BJ (cell line): Measurements from ENCODE around the gene SYNDIG1L. TPM values are rescaled to one million over a fixed set of nuclear protein-coding genes. Genes with fewer than 3 reads are reported as not detected.

ENCODE experiments used
- CTCF ChIA-PET: fragments of 350-600 bp; formaldehyde crosslinking; extraction: SDS; loops from one replicate; lab custom pipeline; 2021; ENCODE audit warnings: antibody characterized with exemption, inconsistent platforms; lab: Yijun Ruan, JAX
- POLR2A ChIA-PET: fragments of 300-600 bp; sonication (Branson Sonifier 250); formaldehyde crosslinking; extraction: SDS; loops from one replicate; lab custom pipeline; 2021; ENCODE audit warnings: antibody characterized with exemption; lab: Charles Lee
- DNase-seq: peaks from one replicate; pipeline ENCODE4 v3.0.0-alpha.2; 2011; ENCODE audit warnings: low read depth
- H3K27me3 ChIP-seq: 2 replicates; pipeline ENCODE4 v1.6.0; 2011; ENCODE audit warnings: low read length; ENCODE audit not compliant: control insufficient read depth, insufficient read depth
- H3K36me3 ChIP-seq: 2 replicates; pipeline ENCODE4 v1.5.1; 2011; ENCODE audit warnings: low read length; ENCODE audit not compliant: control insufficient read depth, insufficient read depth
- H3K4me3 ChIP-seq: 2 replicates; pipeline ENCODE4 v1.5.1; 2011; ENCODE audit warnings: low read depth, mild to moderate bottlenecking, control low read depth, low read length
- polyA plus RNA-seq: library from polyadenylated mRNA; depleted of rRNA; stranded (reverse); fragments of >200 nt; gene quantifications from 2 replicates; pipeline ENCODE4 v1.2.3, GENCODE V29; 2011
- TF ChIP-seq, protein P1 (sequence below): IDR thresholded peaks from 2 replicates; pipeline ENCODE4 v1.5.1; 2011; ENCODE audit warnings: low read depth, mild to moderate bottlenecking, control low read depth, inconsistent platforms, low read length, moderate library complexity; ENCODE audit not compliant: insufficient read depth

The SYNDIG1L gene
- polyA plus RNA-seq, 1 experiment: not detected

GRCh38 chr14:74468513-74468912, 42.5 kb upstream of the SYNDIG1L start:
- Histone ChIP-seq H3K27me3 (peaks cover 3% of the 10 kb centered on the region), H3K36me3 (no peaks in the 10 kb centered on the region), H3K4me3 (no peak overlapping the region)
- ChIA-PET POLR2A (no interaction called here), CTCF (no interaction called here)
- TF ChIP-seq, protein P1, sequence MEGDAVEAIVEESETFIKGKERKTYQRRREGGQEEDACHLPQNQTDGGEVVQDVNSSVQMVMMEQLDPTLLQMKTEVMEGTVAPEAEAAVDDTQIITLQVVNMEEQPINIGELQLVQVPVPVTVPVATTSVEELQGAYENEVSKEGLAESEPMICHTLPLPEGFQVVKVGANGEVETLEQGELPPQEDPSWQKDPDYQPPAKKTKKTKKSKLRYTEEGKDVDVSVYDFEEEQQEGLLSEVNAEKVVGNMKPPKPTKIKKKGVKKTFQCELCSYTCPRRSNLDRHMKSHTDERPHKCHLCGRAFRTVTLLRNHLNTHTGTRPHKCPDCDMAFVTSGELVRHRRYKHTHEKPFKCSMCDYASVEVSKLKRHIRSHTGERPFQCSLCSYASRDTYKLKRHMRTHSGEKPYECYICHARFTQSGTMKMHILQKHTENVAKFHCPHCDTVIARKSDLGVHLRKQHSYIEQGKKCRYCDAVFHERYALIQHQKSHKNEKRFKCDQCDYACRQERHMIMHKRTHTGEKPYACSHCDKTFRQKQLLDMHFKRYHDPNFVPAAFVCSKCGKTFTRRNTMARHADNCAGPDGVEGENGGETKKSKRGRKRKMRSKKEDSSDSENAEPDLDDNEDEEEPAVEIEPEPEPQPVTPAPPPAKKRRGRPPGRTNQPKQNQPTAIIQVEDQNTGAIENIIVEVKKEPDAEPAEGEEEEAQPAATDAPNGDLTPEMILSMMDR: no peak
- no peak for DNase-seq

DNA sequence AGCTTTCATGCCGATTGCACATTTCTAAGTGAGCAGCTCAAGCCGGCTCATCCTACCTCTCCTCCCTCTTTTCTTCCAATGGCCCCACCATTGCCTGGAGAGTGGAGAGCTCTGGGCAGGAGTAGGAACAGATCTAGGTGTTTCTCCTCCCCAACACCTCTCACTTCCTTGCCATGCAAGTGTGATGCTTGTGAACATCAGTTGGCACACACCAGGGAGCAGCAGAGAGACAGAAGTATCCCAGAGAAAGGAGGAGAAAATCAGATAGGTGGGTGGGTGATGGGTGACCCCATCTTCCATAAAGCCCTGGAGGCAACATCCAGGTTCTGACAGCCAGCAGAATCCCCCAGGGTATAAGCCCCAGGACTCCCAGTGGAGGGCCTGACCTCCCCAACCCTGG, 39.3 kb upstream of the SYNDIG1L start:
- CTCF ChIA-PET: interaction anchor here (8.9 kb wide), 1 partner anchor 12 kb away, joined by 55 read pairs; no protein-coding TSS in a partner anchor
- Histone ChIP-seq H3K36me3 (no peaks in the 10 kb centered on the region), H3K27me3 (peaks cover 3% of the 10 kb centered on the region), H3K4me3 (no peak overlapping the region)
- DNase-seq: no peak
- TF ChIP-seq, protein P1: no peak
- POLR2A ChIA-PET: no interaction called here

- ChIA-PET CTCF (interaction anchor here (8.9 kb wide), 1 partner anchor 13 kb away, joined by 55 read pairs; no protein-coding TSS in a partner anchor), POLR2A (no interaction called here)
- no peak for DNase-seq
- Histone ChIP-seq H3K27me3 (peaks cover 3% of the 10 kb centered on the region), H3K36me3 (no peaks in the 10 kb centered on the region), H3K4me3 (no peak overlapping the region)
- TF ChIP-seq, protein P1: no peak
These were observed 38.8 kb upstream of the SYNDIG1L start for GRCh38 chr14:74464785-74465184.

DNA sequence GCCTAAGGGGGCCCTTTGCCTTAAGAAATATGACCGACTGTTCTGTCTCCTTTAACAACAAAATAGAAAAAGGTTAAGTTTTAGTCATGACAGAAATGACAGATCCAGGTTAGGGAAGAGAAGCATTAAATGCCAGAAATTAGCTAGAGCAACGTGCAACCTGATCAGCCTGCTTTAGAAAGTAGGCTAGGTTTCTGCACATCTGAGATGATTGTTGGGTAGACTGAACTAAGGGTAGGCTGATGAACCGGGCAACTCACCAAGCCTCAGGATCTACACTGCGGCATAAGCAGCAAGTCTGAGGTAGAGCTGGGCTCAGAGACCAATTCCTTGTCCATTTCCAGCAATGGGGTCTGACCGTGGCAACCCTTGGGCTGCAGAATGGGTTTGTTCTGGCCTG, 37.7 kb upstream of the SYNDIG1L start:
- DNase-seq: no peak
- TF ChIP-seq, protein P1: no peak
- H3K36me3 ChIP-seq: no peaks in the 10 kb centered on the region
- H3K27me3 ChIP-seq: peaks cover 3% of the 10 kb centered on the region
- CTCF ChIA-PET: interaction anchor here (8.9 kb wide), 1 partner anchor 14 kb away, joined by 55 read pairs; no protein-coding TSS in a partner anchor
- H3K4me3 ChIP-seq: no peak overlapping the region
- POLR2A ChIA-PET: no interaction called here

GRCh38 chr14:74462993-74463392, 37.0 kb upstream of the SYNDIG1L start:
- CTCF ChIA-PET: interaction anchor here (1.1 to 8.9 kb wide), 2 partner anchors 13 to 15 kb away, joined by 6 to 55 read pairs; no protein-coding TSS in a partner anchor
- no peak for DNase-seq
- TF ChIP-seq, protein P1: no peak
- Histone ChIP-seq H3K36me3 (no peaks in the 10 kb centered on the region), H3K4me3 (no peak overlapping the region), H3K27me3 (peaks cover 3% of the 10 kb centered on the region)
- POLR2A ChIA-PET: no interaction called here
